UCSD-AML1 (cell line): ENCODE measurements around the gene DBP.
"Not testable (repeated sequence)": the region's sequence is repeated elsewhere in the genome, so short reads cannot be mapped to it uniquely, and the experiment has no call there.

Experiments
- DNase-seq: peaks from one replicate; lab custom pipeline; 2025; ENCODE audit not compliant: unreplicated experiment; lab: John Stamatoyannopoulos, UW

The DBP gene

GRCh38 chr19:48641850-48642249, 4.7 kb upstream of the DBP start:
- DNase-seq: no peak

GRCh38 chr19:48639483-48640375, 2.5 kb upstream of the DBP start:
- no peak for DNase-seq

GRCh38 chr19:48638831-48639381, 1.7 kb upstream of the DBP start:
- peak; percentile 29 for DNase-seq

- peak; percentile 87 for DNase-seq
These were observed 1.0 kb upstream of the DBP start for GRCh38 chr19:48637948-48638830.

- DNase-seq: peak; percentile 99
These were observed 319 bp upstream of the DBP start for GRCh38 chr19:48637449-48637947.

GRCh38 chr19:48635966-48636858, 967 bp downstream of the DBP start:
- peak; percentile 40 for DNase-seq

GRCh38 chr19:48635263-48635965, 1.8 kb downstream of the DBP start:
- peak; percentile 82 for DNase-seq

- peak; percentile 97 for DNase-seq
These were observed 2.5 kb downstream of the DBP start for GRCh38 chr19:48634424-48635262.

- no peak for DNase-seq
These were observed 3.2 kb downstream of the DBP start for GRCh38 chr19:48634036-48634342.

- no peak for DNase-seq
These were observed 3.8 kb downstream of the DBP start for GRCh38 chr19:48633148-48634035.

GRCh38 chr19:48632692-48633147, 4.5 kb downstream of the DBP start:
- DNase-seq: peak; percentile 24

GRCh38 chr19:48632286-48632685, 4.9 kb downstream of the DBP start:
- DNase-seq: not testable (repeated sequence)

- DNase-seq: no peak
These were observed 6.0 kb downstream of the DBP start for GRCh38 chr19:48631225-48631624.

- DNase-seq: peak; percentile 51
These were observed 6.7 kb downstream of the DBP start for GRCh38 chr19:48630296-48631063.

GRCh38 chr19:48629599-48630295, 7.4 kb downstream of the DBP start:
- DNase-seq: no peak

- DNase-seq: no peak
These were observed 7.9 kb downstream of the DBP start for GRCh38 chr19:48629297-48629598.
